Uterus (tissue), 4 donors: ENCODE data around the gene GNA12. TPM values are rescaled to one million over a fixed set of nuclear protein-coding genes. Genes with fewer than 3 reads are reported as not detected.

Experiments used
- DNase-seq, 2 donors: peaks; one replicate each; pipeline ENCODE4 v3.0.0-alpha.2; 2019 to 2020
- H3K27ac ChIP-seq, 2 donors: fragments of 200-600 bp; sonication (generic); 1 replicate in 1 of 2; 2 replicates in 1 of 2; pipeline ENCODE4 v1.5.1; 2016 to 2018
- H3K27me3 ChIP-seq, 2 donors: fragments of 200-600 bp; sonication (generic); one replicate each; pipeline ENCODE4 v1.5.1; 2018 to 2019; ENCODE audit warnings: control low read depth in 1 of 2
- H3K36me3 ChIP-seq, 2 donors: fragments of 200-600 bp; sonication (generic); one replicate each; pipeline ENCODE4 v1.5.1; 2019; ENCODE audit warnings: control low read depth in 1 of 2
- H3K4me1 ChIP-seq, 2 donors: fragments of 200-600 bp; sonication (generic); one replicate each; pipeline ENCODE4 v1.5.1; 2018 to 2019; ENCODE audit warnings: control low read depth in 1 of 2
- H3K4me3 ChIP-seq, 2 donors: fragments of 200-600 bp; sonication (generic); 1 replicate in 1 of 2; 2 replicates in 1 of 2; pipeline ENCODE4 v1.5.1; 2018 to 2019; ENCODE audit warnings: mild to moderate bottlenecking in 1 of 2
- H3K9me3 ChIP-seq, 2 donors: fragments of 200-600 bp; sonication (generic); one replicate each; pipeline ENCODE4 v1.5.1; 2019; ENCODE audit warnings: control low read depth in 1 of 2
- POLR2A ChIP-seq, 2 donors: fragments of 450-650 bp; IDR thresholded peaks; one replicate each; pipeline ENCODE4 v1.6.1; 2016; ENCODE audit warnings: antibody characterized with exemption in 2 of 2, mild to moderate bottlenecking in 1 of 2, moderate library complexity in 1 of 2
- intact Hi-C: fragments of 100-400 bp; cut with DNase I; formaldehyde crosslinking; loops from one replicate; pipeline ENCODE4 v1.15.1; 2023; ENCODE audit warnings: low total_unique reads
- total RNA-seq, 4 donors: library from RNA; depleted of rRNA in 3 of 4; stranded (reverse); fragments of >200 nt in 3 of 4; gene quantifications; one replicate each; pipeline versions ENCODE4 v1.1.0 to v1.2.4, GENCODE V29; 2014 to 2023
- TF ChIP-seq, protein P1 (sequence below), 4 experiments: fragments of 200-600 bp in 2 of 4; fragments of 450-650 bp in 2 of 4; sonication (generic) in 2 of 4; IDR thresholded peaks; one replicate each; pipeline ENCODE4 v1.5.1; 2016 to 2019; ENCODE audit warnings: antibody characterized with exemption in 4 of 4, mild to moderate bottlenecking in 2 of 4, moderate library complexity in 1 of 4
- donor health status: DM: yes; HTN: yes; CAD: no.

The GNA12 gene
- total RNA-seq, 4 donors from 2014 or later: 20.5 to 109 (median 50.3) TPM

DNA sequence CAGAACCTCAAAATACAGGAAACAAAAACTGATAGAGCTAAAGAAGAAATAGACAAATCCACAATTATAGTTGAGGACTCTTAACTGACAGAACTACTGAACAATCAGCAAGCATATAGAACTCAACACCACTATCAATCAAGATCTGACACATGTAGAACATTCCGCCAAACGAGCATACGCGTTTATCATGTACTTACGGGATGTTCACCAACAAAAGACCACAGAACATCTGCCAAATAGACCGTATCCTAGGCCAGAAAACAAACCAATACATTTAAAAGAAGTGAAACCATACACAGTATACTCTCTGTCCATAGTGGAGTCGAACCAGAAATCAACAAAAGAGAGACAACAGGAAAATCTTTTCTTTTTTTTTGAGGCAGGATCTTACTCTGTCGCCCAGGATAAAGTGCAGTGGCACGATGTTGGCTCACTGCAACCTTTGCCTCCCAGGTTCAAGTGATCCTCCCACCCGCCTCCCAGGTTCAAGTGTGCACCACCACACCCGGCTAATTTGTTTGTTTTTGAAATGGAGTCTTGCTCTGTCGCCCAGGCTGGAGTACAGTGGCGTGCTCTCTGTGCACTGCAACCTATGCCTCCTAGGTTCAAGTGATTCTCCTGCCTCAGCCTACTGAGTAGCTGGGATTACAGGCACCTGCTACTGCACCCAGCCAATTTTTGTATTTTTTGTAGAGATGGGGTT is 5.1 kb downstream of the GNA12 start:
- intact Hi-C loops: no loop called here
- TF ChIP-seq, protein P1, sequence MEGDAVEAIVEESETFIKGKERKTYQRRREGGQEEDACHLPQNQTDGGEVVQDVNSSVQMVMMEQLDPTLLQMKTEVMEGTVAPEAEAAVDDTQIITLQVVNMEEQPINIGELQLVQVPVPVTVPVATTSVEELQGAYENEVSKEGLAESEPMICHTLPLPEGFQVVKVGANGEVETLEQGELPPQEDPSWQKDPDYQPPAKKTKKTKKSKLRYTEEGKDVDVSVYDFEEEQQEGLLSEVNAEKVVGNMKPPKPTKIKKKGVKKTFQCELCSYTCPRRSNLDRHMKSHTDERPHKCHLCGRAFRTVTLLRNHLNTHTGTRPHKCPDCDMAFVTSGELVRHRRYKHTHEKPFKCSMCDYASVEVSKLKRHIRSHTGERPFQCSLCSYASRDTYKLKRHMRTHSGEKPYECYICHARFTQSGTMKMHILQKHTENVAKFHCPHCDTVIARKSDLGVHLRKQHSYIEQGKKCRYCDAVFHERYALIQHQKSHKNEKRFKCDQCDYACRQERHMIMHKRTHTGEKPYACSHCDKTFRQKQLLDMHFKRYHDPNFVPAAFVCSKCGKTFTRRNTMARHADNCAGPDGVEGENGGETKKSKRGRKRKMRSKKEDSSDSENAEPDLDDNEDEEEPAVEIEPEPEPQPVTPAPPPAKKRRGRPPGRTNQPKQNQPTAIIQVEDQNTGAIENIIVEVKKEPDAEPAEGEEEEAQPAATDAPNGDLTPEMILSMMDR (IDR thresholded peaks at IDR 0.05): no peak
- TF ChIP-seq POLR2A (IDR thresholded peaks at IDR 0.05): no peak
- no peaks in the 10 kb centered on the region for H3K27me3 ChIP-seq
- peaks cover 0 to 11% of the 10 kb centered on the region in 2 donors for H3K4me1 ChIP-seq
- no peaks in the 10 kb centered on the region for H3K36me3 ChIP-seq
- H3K27ac ChIP-seq: no peak overlapping the region
- no peak overlapping the region for H3K4me3 ChIP-seq
- DNase-seq: no peak
- H3K9me3 ChIP-seq: no peaks in the 10 kb centered on the region

DNA sequence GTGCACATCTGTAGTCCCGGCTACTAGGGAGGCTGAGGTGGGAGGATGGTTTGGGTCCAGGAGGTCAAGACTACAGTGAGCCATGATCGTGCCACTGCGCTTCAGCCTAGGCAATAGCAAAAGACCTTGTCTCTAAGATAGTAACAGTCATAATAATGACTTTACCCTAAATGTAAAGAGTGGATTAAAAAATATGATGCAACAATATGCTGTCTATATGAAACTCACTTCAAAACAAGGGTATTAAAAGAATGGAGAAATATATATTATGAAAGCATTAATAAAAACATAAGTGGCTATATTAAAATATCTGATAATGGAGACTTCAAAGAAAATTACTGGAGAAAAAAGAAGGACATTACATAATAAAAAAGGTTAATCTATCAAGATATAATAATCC is 5.7 kb downstream of the GNA12 start:
- Histone ChIP-seq H3K27me3 (no peaks in the 10 kb centered on the region), H3K36me3 (no peaks in the 10 kb centered on the region), H3K9me3 (no peaks in the 10 kb centered on the region), H3K27ac (no peak overlapping the region), H3K4me1 (peaks cover 0 to 11% of the 10 kb centered on the region in 2 donors), H3K4me3 (no peak overlapping the region)
- intact Hi-C loops: no loop called here
- TF ChIP-seq, protein P1 (IDR thresholded peaks at IDR 0.05): no peak
- no peak for TF ChIP-seq POLR2A (IDR thresholded peaks at IDR 0.05)
- no peak for DNase-seq

DNA sequence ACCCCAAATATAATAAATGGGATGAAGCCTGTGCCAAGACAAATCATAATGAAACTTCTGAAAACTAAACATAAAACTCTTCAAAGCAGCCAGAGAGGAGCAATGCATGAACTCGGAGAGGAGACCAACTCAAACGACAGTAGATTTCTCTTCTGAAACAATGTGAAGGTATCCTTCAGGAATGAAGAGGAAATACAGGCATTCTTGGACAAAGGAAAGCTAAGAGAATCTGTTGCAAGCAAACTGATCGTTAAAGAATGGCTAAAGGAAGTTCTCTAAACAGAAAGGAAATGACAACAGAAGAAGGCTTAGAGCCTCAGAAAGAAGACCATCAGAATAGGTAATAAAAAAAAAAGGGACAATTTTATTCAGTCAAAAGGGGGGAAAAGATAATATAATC is 6.6 kb downstream of the GNA12 start:
- Histone ChIP-seq H3K9me3 (no peaks in the 10 kb centered on the region), H3K4me1 (peaks cover 0 to 6% of the 10 kb centered on the region in 2 donors), H3K27ac (no peak overlapping the region), H3K4me3 (no peak overlapping the region), H3K36me3 (no peaks in the 10 kb centered on the region), H3K27me3 (no peaks in the 10 kb centered on the region)
- intact Hi-C loops: no loop called here
- TF ChIP-seq POLR2A (IDR thresholded peaks at IDR 0.05): no peak
- TF ChIP-seq, protein P1 (IDR thresholded peaks at IDR 0.05): no peak
- no peak for DNase-seq

DNA sequence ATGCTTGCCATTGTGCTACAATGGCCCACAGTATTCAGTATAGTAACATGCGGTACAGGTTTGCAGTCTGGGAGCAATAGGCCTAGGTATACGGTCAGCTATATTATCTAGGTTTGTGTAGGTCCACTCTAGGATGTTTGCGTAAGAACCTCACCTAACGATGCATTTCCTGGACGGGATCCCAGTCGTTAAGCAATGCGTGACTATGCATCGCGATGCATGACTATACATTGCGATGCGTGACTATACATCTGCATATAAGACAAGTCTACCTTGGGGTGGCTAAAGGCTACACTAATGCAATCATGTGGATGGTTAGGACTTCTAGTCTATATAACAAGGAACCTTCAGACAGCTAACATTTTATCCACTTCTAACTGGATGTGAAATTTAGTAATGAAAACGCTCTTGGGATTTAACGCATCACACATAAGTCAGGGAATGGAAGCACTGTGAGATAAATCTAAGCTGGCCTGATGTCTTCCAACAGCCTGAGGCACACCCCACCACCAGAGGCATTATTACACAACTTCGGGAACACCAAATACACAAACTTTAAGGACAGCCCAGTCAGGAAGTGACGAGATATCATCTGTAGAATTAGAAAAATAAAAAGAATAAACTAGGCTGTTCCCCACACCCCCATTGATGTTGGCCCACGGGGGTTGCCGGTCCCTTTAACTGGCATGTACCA is 9.2 kb downstream of the GNA12 start:
- Histone ChIP-seq H3K4me1 (no peaks in the 10 kb centered on the region), H3K9me3 (no peaks in the 10 kb centered on the region), H3K27ac (no peak overlapping the region), H3K36me3 (no peaks in the 10 kb centered on the region), H3K4me3 (no peak overlapping the region), H3K27me3 (no peaks in the 10 kb centered on the region)
- intact Hi-C loops: no loop called here
- DNase-seq: no peak
- TF ChIP-seq POLR2A (IDR thresholded peaks at IDR 0.05): no peak
- TF ChIP-seq, protein P1 (IDR thresholded peaks at IDR 0.05): no peak
